Stimulated activated CD8-positive, alpha-beta memory T cell treated with anti-CD3 and anti-CD28 coated beads, Interleukin-7, amount 100 ng/mL, for 48 hours (primary cell): Measurements from ENCODE around the gene PSME4.
A peak's percentile ranks its signal among the peaks of the same experiment; 100 is the strongest.
"Not testable (repeated sequence)": the region's sequence is repeated elsewhere in the genome, so short reads cannot be mapped to it uniquely, and the experiment has no call there.

ENCODE experiments used
- DNase-seq, 2 donors: peaks; one replicate each; pipeline ENCODE4 v3.0.0-alpha.2; 2020; ENCODE audit warnings: low read depth in 1 of 2; ENCODE audit errors: extremely low read depth in 1 of 2

The PSME4 gene

GRCh38 chr2:53969285-53969967 is 1.4 kb downstream of the PSME4 start:
- DNase-seq, result no peak

GRCh38 chr2:53964987-53965687 is 5.7 kb downstream of the PSME4 start:
- no peak for DNase-seq

GRCh38 chr2:53964257-53964952 is 6.4 kb downstream of the PSME4 start:
- no peak for DNase-seq

GRCh38 chr2:53961478-53962216 is 9.1 kb downstream of the PSME4 start:
- DNase-seq, result not testable (repeated sequence)

- no peak for DNase-seq
Measured at GRCh38 chr2:53960476-53960875, 10.3 kb downstream of the PSME4 start.

- no peak for DNase-seq
Measured at GRCh38 chr2:53958443-53958842, 12.3 kb downstream of the PSME4 start.

GRCh38 chr2:53952519-53952918 is 18.3 kb downstream of the PSME4 start:
- no peak for DNase-seq

- no peak for DNase-seq
Measured at GRCh38 chr2:53949457-53949856, 21.3 kb downstream of the PSME4 start.

GRCh38 chr2:53945538-53945937 is 25.3 kb downstream of the PSME4 start:
- DNase-seq, result no peak

GRCh38 chr2:53944542-53944941 is 26.3 kb downstream of the PSME4 start:
- DNase-seq, result no peak

GRCh38 chr2:53942280-53942679 is 28.5 kb downstream of the PSME4 start:
- no peak for DNase-seq

GRCh38 chr2:53941749-53942148 is 29.0 kb downstream of the PSME4 start:
- DNase-seq, result no peak

GRCh38 chr2:53939656-53940055 is 31.1 kb downstream of the PSME4 start:
- DNase-seq, result no peak

GRCh38 chr2:53938904-53939303 is 31.9 kb downstream of the PSME4 start:
- DNase-seq, result no peak

GRCh38 chr2:53933329-53933728 is 37.5 kb downstream of the PSME4 start:
- DNase-seq, result no peak

GRCh38 chr2:53926321-53926720 is 44.5 kb downstream of the PSME4 start:
- not testable (repeated sequence) for DNase-seq

GRCh38 chr2:53913721-53914120 is 57.1 kb downstream of the PSME4 start:
- peak in 1 of 2 donors; percentile 34 for DNase-seq

- no peak for DNase-seq
Measured at GRCh38 chr2:53911434-53912189, 59.2 kb downstream of the PSME4 start.

- no peak for DNase-seq
Measured at GRCh38 chr2:53907582-53907981, 63.2 kb downstream of the PSME4 start.

GRCh38 chr2:53905396-53905795 is 65.4 kb downstream of the PSME4 start:
- no peak for DNase-seq

- no peak for DNase-seq
Measured at GRCh38 chr2:53903011-53903410, 67.8 kb downstream of the PSME4 start.
